Left kidney (tissue), 8 donors: ENCODE measurements around the gene ZNF66. TPM values are rescaled to one million over a fixed set of nuclear protein-coding genes. Genes with fewer than 3 reads are reported as not detected.
A peak's percentile ranks its signal among the peaks of the same experiment; 100 is the strongest.
"Not testable (repeated sequence)": the region's sequence is repeated elsewhere in the genome, so short reads cannot be mapped to it uniquely, and the experiment has no call there.

Experiments used
- DNase-seq: peaks from one replicate; pipeline ENCODE4 v3.0.0-alpha.2; 2013
- long read RNA-seq, 8 donors: transcript quantifications; one replicate each; lab custom pipeline, GENCODE V29; 2026
- polyA plus RNA-seq: library from polyadenylated mRNA; unstranded; fragments of 120-200 nt; gene quantifications from one replicate; pipeline ENCODE4 v1.2.1, GENCODE V29; 2013; ENCODE audit not compliant: insufficient read length

ZNF66 gene
- 10.5 TPM for polyA plus RNA-seq
- long read RNA-seq, donor 1 = 0 reads
- long read RNA-seq, donor 2, partial matches to known transcripts = 0 of 1 reads
- long read RNA-seq, donor 2, other reads (novel, unspliced or antisense) = 0 of 1 reads
- long read RNA-seq, donor 3 = 0 reads
- long read RNA-seq, donor 4 = 0 reads
- long read RNA-seq, donor 5, partial matches to known transcripts = 0 of 21 reads
- long read RNA-seq, donor 5, other reads (novel, unspliced or antisense) = 17 of 21 reads
- long read RNA-seq, donor 6, partial matches to known transcripts = 12 of 16 reads
- long read RNA-seq, donor 6, other reads (novel, unspliced or antisense) = 0 of 16 reads
- long read RNA-seq, donor 7, partial matches to known transcripts = 0 of 1 reads
- long read RNA-seq, donor 7, other reads (novel, unspliced or antisense) = 0 of 1 reads
- long read RNA-seq, donor 8, partial matches to known transcripts = 0 of 1 reads
- long read RNA-seq, donor 8, other reads (novel, unspliced or antisense) = 0 of 1 reads

- peak; percentile 99 for DNase-seq
These were observed at the start of gene ZNF66 for GRCh38 chr19:20776083-20777076. ZNF66 (plus strand) TSS chr19:20776304; CDS start chr19:20776448, 144 bp downstream.

GRCh38 chr19:20750169-20750568 lies 25.9 kb upstream of the ZNF66 start:
- peak; percentile 30 for DNase-seq

GRCh38 chr19:20752291-20752690 lies 23.8 kb upstream of the ZNF66 start:
- not testable (repeated sequence) for DNase-seq

GRCh38 chr19:20769225-20769736 lies 6.8 kb upstream of the ZNF66 start:
- DNase-seq = not testable (repeated sequence)

DNA sequence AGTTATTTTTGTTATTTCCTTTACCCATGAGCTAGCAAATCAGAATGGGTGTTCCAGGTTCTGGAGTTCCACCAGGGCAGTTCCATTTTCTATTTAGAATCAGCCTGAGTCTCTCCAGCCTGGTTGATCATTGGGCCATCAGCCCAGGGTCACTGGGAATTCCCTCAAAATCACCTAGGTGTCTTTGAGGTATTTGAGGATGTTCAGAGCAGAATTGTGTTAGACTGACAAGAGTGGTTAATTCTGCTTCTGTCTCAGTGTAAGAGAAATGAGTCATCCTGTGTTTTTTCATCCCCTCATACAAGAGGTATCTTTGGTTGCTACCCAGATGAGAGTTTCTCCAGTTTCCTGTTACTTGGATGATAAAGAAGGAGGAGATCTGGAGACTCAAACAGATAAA lies 11.7 kb downstream of the ZNF66 start:
- no peak for DNase-seq

- DNase-seq = no peak
These were observed 15.7 kb downstream of the ZNF66 start for GRCh38 chr19:20791806-20792205.

GRCh38 chr19:20806311-20807262 lies 30.5 kb downstream of the ZNF66 start:
- DNase-seq = not testable (repeated sequence)

DNA sequence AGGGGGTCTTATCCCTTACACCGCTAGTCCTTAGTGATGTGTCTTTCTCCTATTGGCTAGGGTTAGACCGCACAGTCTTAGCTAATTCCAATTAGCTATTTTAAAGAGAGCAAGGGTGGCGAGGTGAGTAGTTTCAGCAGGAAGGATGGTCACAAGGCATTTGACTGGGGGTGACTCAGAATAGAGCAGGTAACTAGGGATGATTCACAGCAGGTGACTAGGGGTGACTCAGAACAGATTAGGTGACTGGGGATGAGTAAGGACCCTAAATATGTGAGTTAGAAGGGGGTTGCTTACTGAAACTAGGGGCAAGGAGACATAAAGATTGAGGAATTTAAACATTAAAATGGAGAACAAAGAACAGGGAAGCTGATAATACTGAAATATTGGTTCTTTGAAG lies 64.3 kb downstream of the ZNF66 start:
- DNase-seq = no peak

Other genes with a start within 250 kb of the ZNF66 start
- 43.1 TPM for gene ZNF737, start 210.5 kb upstream of the ZNF66 start, polyA plus RNA-seq
- gene ZNF626, start 114.7 kb upstream of the ZNF66 start, polyA plus RNA-seq = 26.1 TPM
- 26.1 TPM for gene ZNF85, start 146.9 kb downstream of the ZNF66 start, polyA plus RNA-seq
- gene ZNF430, start 244.4 kb downstream of the ZNF66 start, polyA plus RNA-seq = 13.4 TPM